ENCODE data around the gene LGALS9.

The LGALS9 gene

GRCh38 chr17:27596096-27596495, 34.9 kb upstream of the LGALS9 start:
- H3K27me3 Mint-ChIP-seq (ENCODE audit: low read depth) = no peaks in the 10 kb centered on the region
- TF ChIP-seq, protein P1, sequence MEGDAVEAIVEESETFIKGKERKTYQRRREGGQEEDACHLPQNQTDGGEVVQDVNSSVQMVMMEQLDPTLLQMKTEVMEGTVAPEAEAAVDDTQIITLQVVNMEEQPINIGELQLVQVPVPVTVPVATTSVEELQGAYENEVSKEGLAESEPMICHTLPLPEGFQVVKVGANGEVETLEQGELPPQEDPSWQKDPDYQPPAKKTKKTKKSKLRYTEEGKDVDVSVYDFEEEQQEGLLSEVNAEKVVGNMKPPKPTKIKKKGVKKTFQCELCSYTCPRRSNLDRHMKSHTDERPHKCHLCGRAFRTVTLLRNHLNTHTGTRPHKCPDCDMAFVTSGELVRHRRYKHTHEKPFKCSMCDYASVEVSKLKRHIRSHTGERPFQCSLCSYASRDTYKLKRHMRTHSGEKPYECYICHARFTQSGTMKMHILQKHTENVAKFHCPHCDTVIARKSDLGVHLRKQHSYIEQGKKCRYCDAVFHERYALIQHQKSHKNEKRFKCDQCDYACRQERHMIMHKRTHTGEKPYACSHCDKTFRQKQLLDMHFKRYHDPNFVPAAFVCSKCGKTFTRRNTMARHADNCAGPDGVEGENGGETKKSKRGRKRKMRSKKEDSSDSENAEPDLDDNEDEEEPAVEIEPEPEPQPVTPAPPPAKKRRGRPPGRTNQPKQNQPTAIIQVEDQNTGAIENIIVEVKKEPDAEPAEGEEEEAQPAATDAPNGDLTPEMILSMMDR (IDR thresholded peaks at IDR 0.05; ENCODE audit: unreplicated experiment in 3 of 3) = no peak
- H3K4me1 Mint-ChIP-seq = peaks cover 37% of the 10 kb centered on the region
- no peak overlapping the region for H3K4me3 Mint-ChIP-seq
- peak overlapping the region in 1 of 3 experiments; percentile 3 for H3K27ac Mint-ChIP-seq
- peaks cover 18% of the 10 kb centered on the region for H3K36me3 Mint-ChIP-seq (ENCODE audit: low read depth)
- H3K9me3 Mint-ChIP-seq = no peaks in the 10 kb centered on the region

DNA sequence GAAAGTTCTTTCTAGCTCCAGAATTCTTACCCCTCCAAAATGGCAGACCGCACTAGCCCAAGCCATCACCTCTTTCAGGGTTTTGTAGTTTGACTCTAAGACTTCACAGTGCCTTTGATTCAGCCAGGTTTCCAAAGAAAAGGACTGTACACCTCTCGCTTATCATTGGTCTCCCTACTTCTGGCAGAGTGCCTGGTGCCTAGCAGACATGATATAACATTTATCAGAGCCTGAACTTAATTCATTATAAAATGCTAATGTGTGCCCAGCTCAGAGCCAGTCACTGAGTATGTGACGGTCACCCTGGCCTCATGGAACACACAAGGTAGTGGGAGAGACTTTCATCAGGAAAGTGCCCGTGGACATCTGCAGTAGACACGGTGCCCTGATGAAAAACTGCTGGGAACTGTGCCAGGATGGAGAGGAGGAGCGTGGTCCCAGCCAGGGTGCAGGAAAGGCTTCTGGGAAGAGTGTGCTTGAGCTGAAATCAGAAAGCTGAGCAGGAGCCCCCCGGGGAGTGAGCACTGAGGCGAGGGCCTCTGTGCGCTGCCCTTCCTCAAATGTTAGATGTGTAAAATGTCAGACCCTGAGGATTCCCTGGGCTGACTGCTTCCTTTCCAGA, 34.3 kb upstream of the LGALS9 start:
- TF ChIP-seq, protein P1 (IDR thresholded peaks at IDR 0.05; ENCODE audit: unreplicated experiment in 3 of 3) = no peak
- H3K36me3 Mint-ChIP-seq (ENCODE audit: low read depth) = peaks cover 24% of the 10 kb centered on the region
- no peaks in the 10 kb centered on the region for H3K27me3 Mint-ChIP-seq (ENCODE audit: low read depth)
- H3K9me3 Mint-ChIP-seq = no peaks in the 10 kb centered on the region
- peaks cover 31% of the 10 kb centered on the region for H3K4me1 Mint-ChIP-seq
- H3K27ac Mint-ChIP-seq = peak overlapping the region in 1 of 3 experiments; percentile 3
- H3K4me3 Mint-ChIP-seq = no peak overlapping the region

DNA sequence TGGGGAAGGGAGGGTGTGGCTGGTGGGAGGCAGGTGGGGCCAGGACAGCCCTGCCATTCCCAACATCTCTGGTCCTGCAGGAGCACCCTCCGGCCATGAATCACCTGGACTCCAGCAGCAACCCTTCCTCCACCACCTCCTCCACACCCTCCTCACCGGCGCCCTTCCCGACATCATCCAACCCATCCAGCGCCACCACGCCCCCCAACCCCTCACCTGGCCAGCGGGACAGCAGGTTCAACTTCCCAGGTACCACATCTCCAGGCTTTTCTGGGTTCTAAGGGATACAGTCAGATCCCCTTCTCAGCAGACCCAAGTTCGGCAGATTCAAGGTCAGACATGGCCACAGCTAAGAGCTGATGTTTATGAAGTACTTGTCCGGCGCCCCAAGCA, 33.8 kb upstream of the LGALS9 start:
- H3K9me3 Mint-ChIP-seq = no peaks in the 10 kb centered on the region
- no peak overlapping the region for H3K27ac Mint-ChIP-seq
- TF ChIP-seq, protein P1 (IDR thresholded peaks at IDR 0.05; ENCODE audit: unreplicated experiment in 3 of 3) = no peak
- H3K4me1 Mint-ChIP-seq = peaks cover 26% of the 10 kb centered on the region
- no peak overlapping the region for H3K4me3 Mint-ChIP-seq
- H3K36me3 Mint-ChIP-seq (ENCODE audit: low read depth) = peaks cover 26% of the 10 kb centered on the region
- H3K27me3 Mint-ChIP-seq (ENCODE audit: low read depth) = no peaks in the 10 kb centered on the region

- Mint-ChIP-seq H3K36me3 (ENCODE audit: low read depth) (peaks cover 26% of the 10 kb centered on the region), H3K4me1 (peaks cover 19% of the 10 kb centered on the region), H3K9me3 (no peaks in the 10 kb centered on the region), H3K27ac (no peak overlapping the region), H3K27me3 (ENCODE audit: low read depth) (no peaks in the 10 kb centered on the region), H3K4me3 (no peak overlapping the region)
- TF ChIP-seq, protein P1 (IDR thresholded peaks at IDR 0.05; ENCODE audit: unreplicated experiment in 3 of 3) = no peak
These were observed 33.1 kb upstream of the LGALS9 start for GRCh38 chr17:27597783-27598320.

DNA sequence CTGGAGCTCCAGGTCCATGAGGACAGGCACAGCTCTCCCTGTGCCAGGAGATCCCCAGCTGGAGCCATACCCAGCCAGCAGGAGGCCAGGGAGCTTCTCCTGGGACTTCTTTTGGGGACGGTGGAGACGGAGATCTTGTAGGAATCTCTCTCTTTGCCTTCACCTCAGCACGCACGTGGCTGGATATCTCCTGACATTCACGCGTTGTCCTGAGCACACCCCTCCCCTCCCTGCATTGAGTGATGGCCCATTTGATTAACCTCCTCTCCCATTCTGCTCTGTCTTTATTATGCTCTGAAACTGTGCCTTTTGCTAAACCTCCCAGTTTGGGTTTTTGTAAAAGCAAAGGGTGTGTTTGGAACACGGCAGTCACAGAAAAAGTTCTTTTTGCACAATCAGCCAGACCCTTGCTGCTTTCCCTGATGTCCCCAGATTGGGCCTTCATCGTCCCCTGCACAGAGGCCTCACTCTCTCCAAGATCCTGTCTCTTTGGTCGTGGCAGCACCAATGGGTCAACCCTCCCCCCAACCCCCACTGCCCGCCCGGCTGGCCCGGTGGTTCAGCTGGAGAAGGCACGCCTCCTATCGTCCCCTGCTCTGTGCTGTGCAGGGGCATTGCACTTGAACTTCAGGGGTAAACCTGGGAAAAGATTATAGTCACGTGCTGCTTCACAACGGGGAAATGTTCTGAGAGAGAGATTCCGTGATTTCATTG, 32.5 kb upstream of the LGALS9 start:
- TF ChIP-seq, protein P1 (IDR thresholded peaks at IDR 0.05; ENCODE audit: unreplicated experiment in 3 of 3) = no peak
- Mint-ChIP-seq H3K27ac (peak overlapping the region in 1 of 3 experiments; percentile 16), H3K4me1 (peaks cover 15% of the 10 kb centered on the region), H3K4me3 (no peak overlapping the region), H3K9me3 (no peaks in the 10 kb centered on the region), H3K36me3 (ENCODE audit: low read depth) (peaks cover 26% of the 10 kb centered on the region), H3K27me3 (ENCODE audit: low read depth) (no peaks in the 10 kb centered on the region)

Measured in nephron (organoid).